ENCODE data around the gene MMS19. TPM values are rescaled to one million over a fixed set of nuclear protein-coding genes. Genes with fewer than 3 reads are reported as not detected.
"Not testable (repeated sequence)": the region's sequence is repeated elsewhere in the genome, so short reads cannot be mapped to it uniquely, and the experiment has no call there.

The MMS19 gene
- total RNA-seq, 1 experiment from 2014 or later, result 70.6 TPM

DNA sequence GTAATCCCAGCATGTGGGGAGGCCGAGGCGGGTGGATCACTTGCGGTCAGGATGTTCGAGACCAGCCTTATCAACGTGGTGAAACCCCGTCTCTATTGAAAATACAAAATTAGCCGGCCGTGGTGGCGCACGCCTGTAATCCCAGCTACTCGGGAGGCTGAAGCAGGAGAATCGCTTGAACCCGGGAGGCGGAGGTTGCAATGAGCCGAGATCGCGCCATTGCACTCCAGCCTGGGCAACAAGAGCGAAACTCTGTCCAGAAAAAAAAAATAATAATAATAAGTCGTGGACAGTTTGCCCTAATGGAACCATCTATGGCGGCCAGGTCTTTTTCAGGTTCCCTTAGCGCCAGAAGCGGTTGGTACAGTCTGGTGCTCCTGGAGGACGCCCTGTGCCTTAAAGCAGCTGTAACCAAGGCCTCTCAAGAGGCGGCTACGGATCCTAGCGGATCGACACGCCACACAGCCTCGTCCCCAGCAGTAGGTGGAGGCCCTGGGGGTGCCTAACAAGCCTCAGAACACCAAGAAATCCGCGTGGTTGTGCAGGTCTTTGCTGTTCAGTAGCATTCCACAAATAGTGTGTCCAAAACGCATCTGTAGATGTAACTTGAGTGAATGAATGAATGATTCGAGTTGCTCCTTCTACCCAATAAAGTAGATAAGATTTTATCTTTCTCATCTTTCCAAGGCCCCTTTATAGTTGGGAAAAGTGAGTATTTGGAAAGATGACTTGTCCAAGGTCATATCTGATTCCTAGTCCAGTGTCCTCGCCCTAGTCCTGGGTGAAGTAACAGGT lies 71.2 kb downstream of the MMS19 start:
- DNase-seq (ENCODE audit: low spot score), result peak; percentile 51
- Histone ChIP-seq H3K4me3 (ENCODE audit: low read depth, low read length, poor library complexity, severe bottlenecking) (peak overlapping the region; percentile 79), H3K27me3 (replicated peaks; ENCODE audit: insufficient read depth, low read depth, low read length, poor library complexity) (no peaks in the 10 kb centered on the region), H3K4me1 (ENCODE audit: insufficient read depth, low read length, poor library complexity, severe bottlenecking) (peaks cover 10% of the 10 kb centered on the region), H3K36me3 (ENCODE audit: insufficient read depth, low read length, poor library complexity, severe bottlenecking) (peaks cover 48% of the 10 kb centered on the region), H3K9me3 (ENCODE audit: low read depth, low read length, poor library complexity, severe bottlenecking) (no peaks in the 10 kb centered on the region), H3K27ac (ENCODE audit: low read depth, low read length, poor library complexity, severe bottlenecking) (peak overlapping the region; percentile 91)
- BruUV-seq (replicated peaks), result no TSS peak
- ChIA-PET POLR2A (ENCODE audit: low non-redundant PET) (no interaction called here), CTCF (no interaction called here)
- TF ChIP-seq CTCF (conservative IDR thresholded peaks at IDR 0.05; ENCODE audit: low read depth, low read length), result no peak
- TF ChIP-seq EZH2 (IDR thresholded peaks at IDR 0.05; ENCODE audit: borderline replicate concordance, low read depth, low read length, poor library complexity, severe bottlenecking), result no peak
- intact Hi-C loops (cut with micrococcal nuclease; ENCODE audit: unreplicated experiment), result no loop called here

- ChIA-PET POLR2A (ENCODE audit: low non-redundant PET) (no interaction called here), CTCF (no interaction called here)
- Histone ChIP-seq H3K27ac (ENCODE audit: low read depth, low read length, poor library complexity, severe bottlenecking) (peak within 1 kb of the TSS; percentile 91), H3K36me3 (ENCODE audit: insufficient read depth, low read length, poor library complexity, severe bottlenecking) (peaks cover 40% of the 10 kb centered on the region), H3K4me1 (ENCODE audit: insufficient read depth, low read length, poor library complexity, severe bottlenecking) (peaks cover 10% of the 10 kb centered on the region), H3K9me3 (ENCODE audit: low read depth, low read length, poor library complexity, severe bottlenecking) (no peaks in the 10 kb centered on the region), H3K27me3 (replicated peaks; ENCODE audit: insufficient read depth, low read depth, low read length, poor library complexity) (no peaks in the 10 kb centered on the region), H3K4me3 (ENCODE audit: low read depth, low read length, poor library complexity, severe bottlenecking) (peak within 1 kb of the TSS; percentile 79)
- TF ChIP-seq CTCF (conservative IDR thresholded peaks at IDR 0.05; ENCODE audit: low read depth, low read length) (peak; percentile 78), EZH2 (IDR thresholded peaks at IDR 0.05; ENCODE audit: borderline replicate concordance, low read depth, low read length, poor library complexity, severe bottlenecking) (no peak)
- DNase-seq (ENCODE audit: low spot score), result peak; percentile 97
- intact Hi-C loops (cut with micrococcal nuclease; ENCODE audit: unreplicated experiment), result no loop called here
- BruUV-seq (replicated peaks), result no TSS peak
Measured at GRCh38 chr10:97425964-97426775, 72.1 kb downstream of the MMS19 start, which contains the start of gene PGAM1. PGAM1 (plus strand) TSS chr10:97426191; CDS start chr10:97426308, 117 bp downstream.

- intact Hi-C loops (cut with micrococcal nuclease; ENCODE audit: unreplicated experiment); BruUV-seq (replicated peaks); H3K4me1 ChIP-seq (ENCODE audit: insufficient read depth, low read length, poor library complexity, severe bottlenecking); DNase-seq (ENCODE audit: low spot score); H3K4me3 ChIP-seq (ENCODE audit: low read depth, low read length, poor library complexity, severe bottlenecking); H3K27me3 ChIP-seq (replicated peaks; ENCODE audit: insufficient read depth, low read depth, low read length, poor library complexity); H3K9me3 ChIP-seq (ENCODE audit: low read depth, low read length, poor library complexity, severe bottlenecking); POLR2A ChIA-PET (ENCODE audit: low non-redundant PET); CTCF ChIA-PET; H3K27ac ChIP-seq (ENCODE audit: low read depth, low read length, poor library complexity, severe bottlenecking): not testable (repeated sequence)
- H3K36me3 ChIP-seq (ENCODE audit: insufficient read depth, low read length, poor library complexity, severe bottlenecking), result peaks cover 18% of the 10 kb centered on the region
Measured at GRCh38 chr10:97423757-97424098, 74.5 kb downstream of the MMS19 start.

All from A673 (cell line).